Medulla oblongata (tissue), 1 donor: ENCODE data around the gene SCARF2.
"Not testable (repeated sequence)": the region's sequence is repeated elsewhere in the genome, so short reads cannot be mapped to it uniquely, and the experiment has no call there.

ENCODE experiments used
- DNase-seq: peaks from one replicate; pipeline ENCODE4 v3.0.0-alpha.2; 2015; ENCODE audit errors: extremely low spot score

The SCARF2 gene, protein sequence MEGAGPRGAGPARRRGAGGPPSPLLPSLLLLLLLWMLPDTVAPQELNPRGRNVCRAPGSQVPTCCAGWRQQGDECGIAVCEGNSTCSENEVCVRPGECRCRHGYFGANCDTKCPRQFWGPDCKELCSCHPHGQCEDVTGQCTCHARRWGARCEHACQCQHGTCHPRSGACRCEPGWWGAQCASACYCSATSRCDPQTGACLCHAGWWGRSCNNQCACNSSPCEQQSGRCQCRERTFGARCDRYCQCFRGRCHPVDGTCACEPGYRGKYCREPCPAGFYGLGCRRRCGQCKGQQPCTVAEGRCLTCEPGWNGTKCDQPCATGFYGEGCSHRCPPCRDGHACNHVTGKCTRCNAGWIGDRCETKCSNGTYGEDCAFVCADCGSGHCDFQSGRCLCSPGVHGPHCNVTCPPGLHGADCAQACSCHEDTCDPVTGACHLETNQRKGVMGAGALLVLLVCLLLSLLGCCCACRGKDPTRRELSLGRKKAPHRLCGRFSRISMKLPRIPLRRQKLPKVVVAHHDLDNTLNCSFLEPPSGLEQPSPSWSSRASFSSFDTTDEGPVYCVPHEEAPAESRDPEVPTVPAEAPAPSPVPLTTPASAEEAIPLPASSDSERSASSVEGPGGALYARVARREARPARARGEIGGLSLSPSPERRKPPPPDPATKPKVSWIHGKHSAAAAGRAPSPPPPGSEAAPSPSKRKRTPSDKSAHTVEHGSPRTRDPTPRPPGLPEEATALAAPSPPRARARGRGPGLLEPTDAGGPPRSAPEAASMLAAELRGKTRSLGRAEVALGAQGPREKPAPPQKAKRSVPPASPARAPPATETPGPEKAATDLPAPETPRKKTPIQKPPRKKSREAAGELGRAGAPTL

GRCh38 chr22:20437613-20438426 lies at the start of gene SCARF2:
TSS of gene SCARF2 (minus strand) at chr22:20437825. CDS start at chr22:20437754, 71 bp downstream.
- DNase-seq = no peak

DNA sequence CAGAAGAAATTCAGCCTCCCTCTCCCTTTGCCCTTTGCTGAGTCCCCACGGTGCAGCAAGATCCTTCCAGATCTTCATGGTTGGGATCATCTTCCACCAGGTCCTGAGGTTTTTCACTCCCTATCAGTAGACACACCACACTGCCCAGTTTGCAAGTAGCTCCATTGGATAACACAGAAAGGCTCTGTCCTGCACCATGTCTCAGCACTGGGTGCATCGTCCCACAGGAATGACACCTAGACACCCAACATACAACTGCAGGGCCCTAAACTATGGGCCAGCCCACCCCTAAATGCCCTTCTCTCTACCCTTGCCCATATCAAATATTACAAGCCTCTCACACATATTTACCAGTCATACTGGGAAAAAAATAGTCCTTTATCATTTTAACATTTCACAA lies 48.6 kb upstream of the SCARF2 start:
- no peak for DNase-seq

DNA sequence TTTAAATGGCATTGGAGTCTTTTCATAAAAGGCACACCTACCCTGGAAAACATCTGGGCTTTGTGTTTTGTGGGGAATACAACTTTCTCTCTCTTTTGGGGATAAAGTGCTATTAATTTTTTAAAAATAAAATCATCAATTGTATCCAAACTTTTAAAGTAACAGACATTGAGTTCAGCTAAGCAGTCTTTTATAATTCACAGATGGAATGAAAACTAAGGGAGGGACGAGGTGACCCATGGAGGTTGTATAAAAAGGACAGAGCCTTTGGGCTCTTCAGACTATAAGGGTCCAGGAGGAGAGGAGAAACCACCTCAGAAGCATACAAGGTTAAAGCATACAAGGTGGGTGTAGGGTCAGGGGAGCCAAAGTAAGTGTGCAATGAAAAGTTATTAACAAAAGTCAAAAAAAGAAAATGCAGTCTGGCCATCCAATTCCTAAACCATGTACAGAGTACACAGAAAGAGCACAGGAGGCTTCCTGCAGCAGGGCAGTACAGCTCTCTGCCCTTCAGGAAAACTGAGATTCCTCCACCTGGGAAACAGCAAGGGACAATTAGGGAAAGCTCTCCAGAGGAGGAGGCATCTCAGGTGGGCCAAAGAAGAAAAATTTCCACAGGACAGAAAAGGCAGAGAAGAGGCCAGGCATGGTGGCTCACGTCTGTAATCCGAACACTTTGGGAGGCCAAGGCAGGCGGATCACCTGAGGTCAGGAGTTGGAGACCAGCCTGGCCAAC lies 47.5 kb upstream of the SCARF2 start:
- no peak for DNase-seq

DNA sequence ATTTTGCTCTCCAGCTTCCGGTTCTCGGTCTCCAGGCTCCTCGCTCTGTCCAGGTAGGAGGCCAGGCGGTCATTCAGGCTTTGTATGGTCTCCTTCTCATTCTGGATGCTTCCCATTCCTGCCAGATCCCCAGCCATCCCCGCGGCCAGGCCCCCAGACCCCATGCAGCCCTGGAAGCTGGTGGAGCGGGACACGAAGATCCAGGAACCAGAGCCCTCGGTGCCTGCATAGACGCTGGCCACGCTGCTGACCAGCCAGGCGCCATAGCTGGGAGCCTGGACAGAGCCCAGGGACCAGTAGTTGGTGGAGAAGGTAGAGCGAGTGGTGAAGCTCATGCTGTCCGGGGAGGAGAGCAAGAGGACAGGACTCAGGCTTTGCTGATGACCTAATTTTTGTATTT lies 46.1 kb upstream of the SCARF2 start:
- DNase-seq = no peak

DNA sequence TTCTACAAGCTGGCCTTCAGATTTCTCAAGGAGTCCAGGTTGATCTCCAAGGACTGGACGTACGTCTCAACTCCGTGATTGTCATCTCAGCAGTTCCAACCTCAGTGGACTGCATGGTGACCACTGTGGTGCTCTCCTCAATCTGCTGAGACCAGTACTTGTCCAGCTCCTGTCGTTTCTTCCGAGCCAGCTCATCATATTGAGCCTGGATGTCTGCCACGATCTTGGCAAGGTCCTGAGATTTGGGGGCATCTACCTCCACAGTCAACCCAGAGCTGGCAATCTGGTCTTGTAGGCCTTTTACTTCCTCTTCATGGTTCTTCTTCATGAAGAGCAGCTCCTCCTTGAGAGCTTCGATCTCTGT lies 45.5 kb upstream of the SCARF2 start:
- not testable (repeated sequence) for DNase-seq

DNA sequence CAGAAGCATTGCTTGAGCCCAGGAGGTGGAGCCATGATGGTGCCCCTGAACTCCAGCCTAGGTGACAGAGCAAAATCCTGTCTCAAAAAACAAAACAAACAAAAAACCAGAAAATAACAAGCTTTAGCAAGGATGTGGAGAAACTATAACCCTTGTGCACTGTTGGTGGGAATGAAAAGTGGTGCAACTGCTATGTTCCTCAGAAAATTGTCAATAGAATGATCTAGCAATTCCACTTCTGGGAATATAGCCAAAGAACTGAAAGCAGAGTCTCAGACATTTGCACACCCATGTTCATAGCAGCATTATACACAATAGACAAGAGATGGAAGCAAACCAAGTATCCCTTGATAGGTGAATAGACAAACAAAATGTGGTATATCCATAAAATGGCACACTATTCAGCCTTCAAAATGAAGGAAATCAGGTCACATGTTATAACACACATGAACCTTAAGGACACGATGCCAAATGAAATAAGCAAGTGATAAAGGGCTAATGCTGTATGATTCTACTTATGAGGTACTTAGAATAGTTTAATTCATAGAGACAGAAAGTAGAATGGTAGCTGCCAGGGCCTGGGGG lies 42.1 kb upstream of the SCARF2 start:
- DNase-seq = no peak

DNA sequence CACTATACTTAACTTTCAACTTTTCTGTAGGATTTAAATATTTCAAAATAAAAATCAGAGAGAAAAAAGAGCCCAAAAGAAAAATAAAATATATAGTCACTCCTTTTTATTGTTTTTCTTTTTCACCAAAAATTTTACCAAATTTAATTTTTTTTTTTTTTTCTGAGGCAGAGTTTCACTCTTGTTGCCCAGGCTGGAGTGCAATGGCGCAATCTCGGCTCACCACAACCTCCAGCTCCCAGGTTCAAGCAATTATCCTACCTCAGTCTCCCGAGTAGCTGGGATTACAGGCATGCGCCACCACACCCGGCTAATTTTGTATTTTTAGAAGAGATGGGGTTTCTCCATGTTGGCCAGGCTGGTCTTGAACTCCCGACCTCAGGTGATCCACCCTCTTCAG lies 40.4 kb upstream of the SCARF2 start:
- not testable (repeated sequence) for DNase-seq

GRCh38 chr22:20475569-20475968 lies 37.9 kb upstream of the SCARF2 start:
- not testable (repeated sequence) for DNase-seq

DNA sequence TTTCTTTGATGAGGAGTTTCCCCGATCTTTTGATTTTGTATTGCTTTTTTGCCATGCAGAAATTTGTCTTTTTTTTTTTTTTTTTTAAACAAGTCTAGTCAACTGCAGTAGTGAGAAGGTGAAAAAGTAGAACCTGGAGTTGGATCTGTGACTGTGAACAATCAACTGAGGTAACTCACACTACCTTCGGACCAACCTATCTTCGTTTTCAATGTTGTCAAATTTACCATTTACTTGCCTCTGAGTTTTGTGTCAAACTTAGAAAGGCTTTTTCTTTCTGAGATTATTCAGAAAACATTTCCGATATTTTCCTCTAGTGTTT lies 37.5 kb upstream of the SCARF2 start:
- DNase-seq = no peak

- no peak for DNase-seq
These were observed 35.2 kb upstream of the SCARF2 start for GRCh38 chr22:20472629-20473442.

DNA sequence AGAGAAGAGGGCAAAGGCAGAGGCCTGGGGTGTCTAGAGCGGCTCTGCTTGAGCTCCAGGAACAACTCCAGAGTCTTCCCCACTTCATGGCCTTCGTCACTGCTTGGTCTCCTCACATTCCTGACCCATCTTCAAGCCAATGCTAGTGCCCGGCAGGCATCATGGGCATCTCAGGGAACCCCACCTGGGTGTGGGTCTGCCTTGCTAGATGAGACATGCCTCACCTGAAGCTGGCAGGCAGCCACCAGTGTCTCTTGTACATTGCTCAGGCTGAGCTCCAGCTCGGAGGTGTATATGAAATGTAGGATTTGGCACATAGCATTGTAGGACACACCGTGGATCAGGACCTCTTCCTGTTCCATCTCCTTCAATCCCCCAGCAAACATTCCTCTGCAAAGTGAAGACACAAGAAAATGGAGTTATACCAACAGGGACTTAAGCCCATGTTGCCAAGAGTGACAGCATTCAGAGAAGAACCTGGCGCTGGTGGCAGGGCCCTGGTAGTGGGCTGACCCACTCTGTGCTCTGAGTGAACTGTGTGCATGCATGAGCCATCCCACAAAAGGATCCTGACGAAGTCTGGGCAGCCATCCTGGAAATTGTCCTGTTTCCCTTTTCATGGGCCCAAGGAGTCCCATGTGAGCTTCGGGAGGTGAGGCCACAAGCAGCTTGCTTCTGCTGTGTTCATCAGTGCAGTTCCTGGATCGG lies 33.7 kb upstream of the SCARF2 start:
- DNase-seq = peak; percentile 44

DNA sequence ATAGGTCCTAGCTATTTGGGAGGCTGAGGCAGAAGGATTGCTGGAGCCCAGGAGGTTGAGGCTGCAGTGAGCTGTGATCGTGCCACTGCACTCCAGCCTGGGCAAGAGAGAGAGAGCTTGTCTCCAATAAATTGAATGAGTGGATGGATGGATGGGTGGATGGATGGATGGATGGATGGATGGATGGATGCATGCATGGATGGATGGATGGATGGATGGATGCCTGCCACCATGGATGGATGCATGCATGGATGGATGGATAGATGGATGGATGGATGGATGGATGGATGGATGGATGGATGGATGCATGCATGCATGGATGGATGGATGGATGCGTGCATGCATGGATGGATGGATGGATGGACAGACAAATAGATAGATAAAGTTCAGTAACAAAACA lies 32.9 kb upstream of the SCARF2 start:
- DNase-seq = not testable (repeated sequence)

- DNase-seq = no peak
These were observed 31.7 kb upstream of the SCARF2 start for GRCh38 chr22:20469110-20469868.

GRCh38 chr22:20466659-20467379 lies 29.2 kb upstream of the SCARF2 start:
- no peak for DNase-seq

GRCh38 chr22:20465759-20466077 lies 28.1 kb upstream of the SCARF2 start:
- no peak for DNase-seq

GRCh38 chr22:20464912-20465758 lies 27.5 kb upstream of the SCARF2 start:
- DNase-seq = no peak

- no peak for DNase-seq
These were observed 26.5 kb upstream of the SCARF2 start for GRCh38 chr22:20464096-20464614.
